ENCODE data around the gene SOCS6. TPM values are rescaled to one million over a fixed set of nuclear protein-coding genes. Genes with fewer than 3 reads are reported as not detected.
A peak's percentile ranks its signal among the peaks of the same experiment; 100 is the strongest.

Gene SOCS6
- total and polyA plus RNA-seq, 8 donors, result 18.0 to 26.6 (median 22.3) TPM

DNA sequence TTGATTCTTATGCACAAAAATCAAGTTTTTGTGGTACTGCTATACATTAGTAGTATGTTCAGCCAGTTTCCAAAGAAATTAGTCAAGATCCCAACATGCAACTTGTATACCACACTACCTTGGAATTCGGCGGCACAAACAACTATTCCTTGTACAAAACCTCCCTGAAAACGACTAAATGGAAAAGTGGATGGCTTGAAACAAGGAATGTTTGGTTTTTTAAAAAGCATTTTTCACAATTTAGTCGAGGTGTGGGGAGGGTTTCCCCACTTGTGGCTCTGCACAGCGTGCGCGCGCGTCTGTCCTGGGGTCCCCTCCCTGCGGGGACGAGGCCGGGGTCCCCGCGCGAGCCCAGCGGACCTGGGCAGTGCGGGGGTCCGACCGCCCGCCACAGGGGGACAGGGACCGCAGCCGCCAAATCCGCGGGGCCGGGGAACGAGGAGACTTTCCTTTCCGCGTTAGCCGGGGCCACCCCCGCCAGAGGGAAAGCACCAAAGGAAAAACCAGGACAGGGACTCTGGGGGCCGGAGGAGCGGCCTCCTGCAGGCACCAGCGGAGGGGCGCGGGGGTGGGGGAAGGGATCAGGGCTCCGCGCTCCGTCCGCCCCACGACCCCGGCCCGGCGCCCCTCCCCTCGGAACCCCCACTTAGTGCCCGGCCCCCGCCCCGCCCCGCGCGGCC is 534 bp upstream of the SOCS6 start:
- intact Hi-C loops (cut with DNase I), result no loop called here
- Histone ChIP-seq H3K4me3 (peak overlapping the region; percentile 56 to 60), H3K27me3 (peaks cover 0 to 11% of the 10 kb centered on the region in 2 donors), H3K4me1 (peaks cover 11 to 42% of the 10 kb centered on the region in 2 donors), H3K36me3 (no peaks in the 10 kb centered on the region), H3K9me3 (no peaks in the 10 kb centered on the region), H3K27ac (peak overlapping the region; percentile 82 to 89)
- peak; percentile 26 for ATAC-seq
- TF ChIP-seq CTCF (IDR thresholded peaks at IDR 0.05), result no peak
- DNase-seq, result peak in 3 of 4 donors; percentile 37 to 73 (median 59)

- Histone ChIP-seq H3K27me3 (peaks cover 0 to 11% of the 10 kb centered on the region in 2 donors), H3K27ac (peak overlapping the region; percentile 82 to 89), H3K9me3 (no peaks in the 10 kb centered on the region), H3K4me3 (peak overlapping the region; percentile 56 to 60), H3K4me1 (peaks cover 14 to 42% of the 10 kb centered on the region in 2 donors), H3K36me3 (no peaks in the 10 kb centered on the region)
- peak; percentile 74 for ATAC-seq
- TF ChIP-seq CTCF (IDR thresholded peaks at IDR 0.05), result no peak
- intact Hi-C loops (cut with DNase I), result loop anchor here in 1 of 2 donors (10.0 kb wide), 1 partner anchor 135 kb away; no protein-coding TSS in a partner anchor
- DNase-seq, result peak in 3 of 4 donors; percentile 43 to 85 (median 59)
These were observed 787 bp downstream of the SOCS6 start for GRCh38 chr18:70289351-70290312.

DNA sequence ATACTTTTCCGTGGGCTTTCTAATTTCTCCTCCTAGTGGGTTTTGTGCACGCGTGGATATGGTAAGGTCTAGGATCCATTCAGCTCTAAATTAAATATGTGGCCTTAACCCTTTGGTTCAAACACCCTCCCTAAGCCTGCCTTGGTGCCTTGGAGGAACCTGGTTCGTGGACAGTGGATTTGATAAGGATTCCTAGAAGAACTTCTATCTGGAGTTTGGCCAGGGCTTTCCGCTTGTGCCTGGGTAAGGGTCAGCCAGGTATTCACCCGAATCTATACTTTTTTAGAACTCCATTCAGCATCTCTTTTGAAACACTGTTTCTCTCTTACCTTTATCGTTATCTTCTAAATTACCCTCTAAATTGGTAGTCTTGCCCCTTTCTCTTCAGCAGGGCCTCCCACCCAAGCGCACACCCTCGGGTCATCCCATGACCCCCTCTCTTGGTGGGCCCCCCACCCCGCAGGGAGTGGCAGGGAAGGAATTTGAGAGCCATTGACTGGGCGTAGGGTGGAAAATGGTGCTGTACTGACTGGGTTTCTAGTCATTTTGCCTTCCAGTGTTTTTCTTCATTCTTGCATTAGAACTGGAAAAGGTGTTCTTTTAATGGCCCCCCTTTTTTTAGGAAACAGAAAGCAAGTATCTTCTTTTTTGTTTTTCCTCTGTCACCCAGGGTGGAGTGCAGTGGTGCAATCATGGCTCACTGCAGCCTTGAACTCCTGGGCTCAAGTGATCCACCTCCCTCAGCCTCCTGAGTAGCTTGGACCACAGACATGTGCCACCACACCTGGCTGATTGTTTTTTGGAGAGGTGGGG is 1.8 kb downstream of the SOCS6 start:
- H3K4me1 ChIP-seq, result peaks cover 18 to 43% of the 10 kb centered on the region in 2 donors
- intact Hi-C loops (cut with DNase I), result loop anchor here in 1 of 2 donors (10.0 kb wide), 1 partner anchor 134 kb away; no protein-coding TSS in a partner anchor

GRCh38 chr18:70291295-70291574 is 2.4 kb downstream of the SOCS6 start:
- TF ChIP-seq CTCF (IDR thresholded peaks at IDR 0.05), result no peak
- Histone ChIP-seq H3K4me3 (no peak overlapping the region), H3K27me3 (peaks cover 0 to 11% of the 10 kb centered on the region in 2 donors), H3K36me3 (no peaks in the 10 kb centered on the region), H3K4me1 (peaks cover 18 to 43% of the 10 kb centered on the region in 2 donors), H3K27ac (no peak overlapping the region), H3K9me3 (no peaks in the 10 kb centered on the region)
- DNase-seq (no peak), ATAC-seq (no peak)
- intact Hi-C loops (cut with DNase I), result loop anchor here in 1 of 2 donors (10.0 kb wide), 1 partner anchor 134 kb away; no protein-coding TSS in a partner anchor

More for the DNA sequence above, 1.8 kb downstream of the SOCS6 start:
- TF ChIP-seq CTCF (IDR thresholded peaks at IDR 0.05), result no peak
- Histone ChIP-seq H3K36me3 (no peaks in the 10 kb centered on the region), H3K4me3 (peak overlapping the region in 1 of 2 donors; percentile 56), H3K27me3 (peaks cover 0 to 11% of the 10 kb centered on the region in 2 donors), H3K27ac (peak overlapping the region in 1 of 2 donors; percentile 67), H3K9me3 (no peaks in the 10 kb centered on the region)
- no peak for ATAC-seq
- DNase-seq, result no peak

Measured in left lung (tissue), 10 donors.